T-helper 2 cell (primary cell): ENCODE data around the gene LY6G5B.

Experiments used
- DNase-seq, 5 experiments: peaks; one replicate each; pipeline versions ENCODE4 v3.0.0 to v3.0.0-alpha.2; 2012 to 2022
- total RNA-seq, 2 donors: gene quantifications; one replicate each; lab custom pipeline; 2026; lab: John Stamatoyannopoulos, UW

The LY6G5B gene
- total RNA-seq = 3.1 to 4.8 reads per million in 2 donors

GRCh38 chr6:31669676-31670075 lies at the start of gene LY6G5B:
TSS of gene LY6G5B (plus strand) at chr6:31669976. CDS start at chr6:31670951, 975 bp downstream.
- DNase-seq = no peak

- peak in 2 of 5 experiments; percentile 89 to 93 for DNase-seq
Measured at GRCh38 chr6:31620586-31621319, 49.0 kb upstream of the LY6G5B start, which contains the start of gene PRRC2A. TSS of gene PRRC2A (plus strand) at chr6:31620715. CDS start at chr6:31622790, 2,075 bp downstream.

GRCh38 chr6:31621320-31621939 lies 48.3 kb upstream of the LY6G5B start:
- no peak for DNase-seq

GRCh38 chr6:31621991-31622390 lies 47.8 kb upstream of the LY6G5B start:
- DNase-seq = no peak

GRCh38 chr6:31622684-31623091 lies 47.1 kb upstream of the LY6G5B start:
- no peak for DNase-seq

GRCh38 chr6:31624070-31624469 lies 45.7 kb upstream of the LY6G5B start:
- no peak for DNase-seq

- no peak for DNase-seq
Measured at GRCh38 chr6:31626952-31627351, 42.8 kb upstream of the LY6G5B start.

- no peak for DNase-seq
Measured at GRCh38 chr6:31627690-31628287, 42.0 kb upstream of the LY6G5B start.

- DNase-seq = no peak
Measured at GRCh38 chr6:31629014-31629413, 40.8 kb upstream of the LY6G5B start.

GRCh38 chr6:31630177-31630934 lies 39.4 kb upstream of the LY6G5B start:
- no peak for DNase-seq

GRCh38 chr6:31631209-31631608 lies 38.6 kb upstream of the LY6G5B start:
- no peak for DNase-seq

- no peak for DNase-seq
Measured at GRCh38 chr6:31631681-31632278, 38.0 kb upstream of the LY6G5B start.

GRCh38 chr6:31632279-31632946 lies 37.4 kb upstream of the LY6G5B start:
- no peak for DNase-seq

GRCh38 chr6:31633447-31633846 lies 36.3 kb upstream of the LY6G5B start:
- no peak for DNase-seq

GRCh38 chr6:31634131-31634530 lies 35.6 kb upstream of the LY6G5B start:
- no peak for DNase-seq

GRCh38 chr6:31634969-31635575 lies 34.7 kb upstream of the LY6G5B start:
- no peak for DNase-seq

- no peak for DNase-seq
Measured at GRCh38 chr6:31636698-31637596, 32.8 kb upstream of the LY6G5B start.

- DNase-seq = no peak
Measured at GRCh38 chr6:31639043-31639442, 30.7 kb upstream of the LY6G5B start.

GRCh38 chr6:31639449-31639861 lies 30.3 kb upstream of the LY6G5B start:
- DNase-seq = no peak

GRCh38 chr6:31640612-31641011 lies 29.2 kb upstream of the LY6G5B start:
- DNase-seq = no peak
